Mucosa of rectum (tissue), 2 donors: Measurements from ENCODE around the gene INAVA.
"Not testable (repeated sequence)": the region's sequence is repeated elsewhere in the genome, so short reads cannot be mapped to it uniquely, and the experiment has no call there.

Source experiments
- H3K27ac ChIP-seq, 2 donors: one replicate each; pipeline ENCODE4 v1.7.0; 2013; ENCODE audit warnings: inconsistent platforms in 2 of 2, low read depth in 2 of 2, low read length in 2 of 2
- H3K27me3 ChIP-seq, 2 donors: one replicate each; pipeline ENCODE4 v1.7.0; 2013; ENCODE audit warnings: low read length in 2 of 2; ENCODE audit not compliant: control insufficient read depth in 2 of 2, insufficient read depth in 2 of 2
- H3K36me3 ChIP-seq, 2 donors: one replicate each; pipeline ENCODE4 v1.7.0; 2013; ENCODE audit warnings: low read length in 2 of 2; ENCODE audit not compliant: control insufficient read depth in 2 of 2, insufficient read depth in 2 of 2
- H3K4me1 ChIP-seq, 2 donors: one replicate each; pipeline ENCODE4 v1.7.0; 2013; ENCODE audit warnings: low read length in 2 of 2, mild to moderate bottlenecking in 1 of 2; ENCODE audit not compliant: control insufficient read depth in 2 of 2, insufficient read depth in 2 of 2
- H3K4me3 ChIP-seq, 2 donors: one replicate each; pipeline ENCODE4 v1.7.0; 2013; ENCODE audit warnings: low read length in 2 of 2
- H3K9ac ChIP-seq, 2 donors: one replicate each; pipeline ENCODE4 v1.7.0; 2013; ENCODE audit warnings: low read length in 2 of 2, low read depth in 1 of 2, mild to moderate bottlenecking in 1 of 2
- H3K9me3 ChIP-seq, 2 donors: one replicate each; pipeline ENCODE4 v1.7.0; 2013; ENCODE audit warnings: low read length in 2 of 2; ENCODE audit not compliant: control insufficient read depth in 2 of 2
- donor health status: healthy.
- donor health status: Normal muscosa, but diverticular disease.

The INAVA gene

GRCh38 chr1:200929530-200930278 lies 35.0 kb downstream of the INAVA start:
- H3K36me3 ChIP-seq: peaks cover 0 to 2% of the 10 kb centered on the region in 2 donors
- no peak overlapping the region for H3K9ac ChIP-seq
- H3K27me3 ChIP-seq: no peaks in the 10 kb centered on the region
- no peaks in the 10 kb centered on the region for H3K9me3 ChIP-seq
- H3K4me1 ChIP-seq: peaks cover 3 to 11% of the 10 kb centered on the region in 2 donors
- H3K4me3 ChIP-seq: no peak overlapping the region
- H3K27ac ChIP-seq: no peak overlapping the region

- H3K27ac ChIP-seq, H3K9me3 ChIP-seq, H3K27me3 ChIP-seq, H3K4me3 ChIP-seq, H3K9ac ChIP-seq, H3K36me3 ChIP-seq: not testable (repeated sequence)
- peaks cover 3 to 11% of the 10 kb centered on the region in 2 donors for H3K4me1 ChIP-seq
These were observed 35.6 kb downstream of the INAVA start for GRCh38 chr1:200930285-200930684.

GRCh38 chr1:200931776-200932175 lies 37.1 kb downstream of the INAVA start:
- H3K36me3 ChIP-seq: peaks cover 0 to 2% of the 10 kb centered on the region in 2 donors
- no peaks in the 10 kb centered on the region for H3K27me3 ChIP-seq
- H3K9ac ChIP-seq: no peak overlapping the region
- H3K4me1 ChIP-seq: peaks cover 3 to 11% of the 10 kb centered on the region in 2 donors
- no peak overlapping the region for H3K27ac ChIP-seq
- no peaks in the 10 kb centered on the region for H3K9me3 ChIP-seq
- no peak overlapping the region for H3K4me3 ChIP-seq

GRCh38 chr1:200934676-200935245 lies 40.1 kb downstream of the INAVA start:
- no peak overlapping the region for H3K27ac ChIP-seq
- H3K36me3 ChIP-seq: peaks cover 0 to 2% of the 10 kb centered on the region in 2 donors
- no peak overlapping the region for H3K9ac ChIP-seq
- H3K9me3 ChIP-seq: no peaks in the 10 kb centered on the region
- H3K27me3 ChIP-seq: no peaks in the 10 kb centered on the region
- H3K4me1 ChIP-seq: peaks cover 0 to under 1% of the 10 kb centered on the region in 2 donors
- no peak overlapping the region for H3K4me3 ChIP-seq

GRCh38 chr1:200935286-200935962 lies 40.7 kb downstream of the INAVA start:
- H3K9me3 ChIP-seq, H3K9ac ChIP-seq, H3K27ac ChIP-seq, H3K4me1 ChIP-seq, H3K36me3 ChIP-seq, H3K27me3 ChIP-seq, H3K4me3 ChIP-seq: not testable (repeated sequence)

GRCh38 chr1:200938955-200939354 lies 44.3 kb downstream of the INAVA start:
- Histone ChIP-seq H3K27me3 (no peaks in the 10 kb centered on the region), H3K9me3 (no peaks in the 10 kb centered on the region), H3K9ac (no peak overlapping the region), H3K4me3 (no peak overlapping the region), H3K27ac (no peak overlapping the region), H3K36me3 (no peaks in the 10 kb centered on the region), H3K4me1 (no peaks in the 10 kb centered on the region)

- H3K9me3 ChIP-seq: no peaks in the 10 kb centered on the region
- no peak overlapping the region for H3K4me3 ChIP-seq
- no peaks in the 10 kb centered on the region for H3K27me3 ChIP-seq
- no peaks in the 10 kb centered on the region for H3K4me1 ChIP-seq
- H3K36me3 ChIP-seq: no peaks in the 10 kb centered on the region
- H3K27ac ChIP-seq: no peak overlapping the region
- H3K9ac ChIP-seq: no peak overlapping the region
These were observed 50.4 kb downstream of the INAVA start for GRCh38 chr1:200945111-200945510.

GRCh38 chr1:200947059-200947566 lies 52.4 kb downstream of the INAVA start:
- H3K27me3 ChIP-seq: no peaks in the 10 kb centered on the region
- no peak overlapping the region for H3K9ac ChIP-seq

GRCh38 chr1:200949626-200950025 lies 54.9 kb downstream of the INAVA start:
- Histone ChIP-seq H3K9ac (no peak overlapping the region), H3K9me3 (no peaks in the 10 kb centered on the region), H3K27ac (no peak overlapping the region), H3K36me3 (peaks cover 0 to 2% of the 10 kb centered on the region in 2 donors), H3K27me3 (no peaks in the 10 kb centered on the region), H3K4me3 (no peak overlapping the region), H3K4me1 (no peaks in the 10 kb centered on the region)

More at GRCh38 chr1:200947059-200947566, 52.4 kb downstream of the INAVA start:
- Histone ChIP-seq H3K4me3 (no peak overlapping the region), H3K36me3 (peaks cover 0 to 2% of the 10 kb centered on the region in 2 donors), H3K9me3 (no peaks in the 10 kb centered on the region), H3K4me1 (no peaks in the 10 kb centered on the region), H3K27ac (no peak overlapping the region)

GRCh38 chr1:200951016-200951415 lies 56.3 kb downstream of the INAVA start:
- no peaks in the 10 kb centered on the region for H3K27me3 ChIP-seq
- no peak overlapping the region for H3K4me3 ChIP-seq
- H3K4me1 ChIP-seq: no peaks in the 10 kb centered on the region
- H3K36me3 ChIP-seq: peaks cover 0 to 2% of the 10 kb centered on the region in 2 donors
- no peak overlapping the region for H3K27ac ChIP-seq
- no peaks in the 10 kb centered on the region for H3K9me3 ChIP-seq
- H3K9ac ChIP-seq: no peak overlapping the region
